ENCODE measurements around the gene MAP4K5.
A peak's percentile ranks its signal among the peaks of the same experiment; 100 is the strongest.
"Not testable (repeated sequence)": the region's sequence is repeated elsewhere in the genome, so short reads cannot be mapped to it uniquely, and the experiment has no call there.

The MAP4K5 gene

DNA sequence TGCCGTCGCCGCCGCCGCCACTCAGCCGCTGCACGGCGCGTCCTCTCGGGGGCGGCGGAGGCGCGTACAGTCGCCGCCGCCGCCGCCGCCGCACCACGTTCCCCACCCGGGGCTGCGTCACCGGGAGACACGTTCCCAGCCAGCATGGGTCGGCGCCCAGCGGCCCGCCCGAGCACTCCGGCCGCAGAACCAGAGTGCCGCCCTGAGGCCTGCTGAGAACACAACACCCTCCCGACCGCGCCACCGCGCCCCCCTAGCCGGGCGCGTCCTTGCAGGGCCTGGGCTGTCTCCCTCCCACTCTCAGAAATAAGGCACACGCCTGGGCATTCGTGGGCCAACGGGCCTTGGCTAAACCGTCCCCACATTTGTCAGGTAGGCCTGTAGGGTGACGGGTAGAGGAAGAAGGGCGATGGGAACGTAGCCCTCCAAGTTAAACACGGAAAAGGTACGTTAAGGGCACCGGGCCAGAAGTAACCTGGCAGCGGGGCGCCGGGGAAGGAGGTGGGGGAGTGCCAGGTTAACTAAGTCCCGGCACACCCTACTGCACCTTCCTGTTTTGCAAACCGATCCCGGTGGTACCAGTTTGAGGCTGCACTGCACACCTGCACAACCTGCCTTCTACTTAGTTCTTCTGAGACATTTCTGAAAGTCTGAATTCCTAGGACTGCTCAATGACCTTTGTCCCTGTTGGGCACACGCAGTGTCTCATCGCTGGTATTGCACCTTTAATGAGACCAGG is at the start of gene MAP4K5:
MAP4K5 (minus strand) TSS at position 68 of the 739 bp plus-strand sequence. CDS start 520 bp downstream, outside the sequence.
- DNase-seq = peak; percentile 92

DNA sequence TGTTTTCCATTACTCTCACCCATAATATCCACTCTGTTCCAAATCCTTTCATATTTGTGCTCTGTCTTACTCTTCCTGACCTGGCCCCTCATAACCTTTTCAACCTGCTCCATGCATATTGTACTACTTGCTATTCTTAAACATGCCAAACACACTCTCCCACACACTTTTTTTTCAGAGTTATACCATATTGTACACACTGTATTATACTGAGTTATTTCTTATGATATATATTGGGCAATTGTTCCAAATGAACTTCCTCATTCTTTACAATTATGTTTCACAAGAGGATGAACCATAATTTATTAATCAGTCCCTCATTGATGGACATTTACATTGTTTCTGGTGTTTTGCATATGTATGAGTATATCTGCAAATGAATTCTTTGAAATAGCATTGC is 46.1 kb upstream of the MAP4K5 start:
- no peak for DNase-seq

DNA sequence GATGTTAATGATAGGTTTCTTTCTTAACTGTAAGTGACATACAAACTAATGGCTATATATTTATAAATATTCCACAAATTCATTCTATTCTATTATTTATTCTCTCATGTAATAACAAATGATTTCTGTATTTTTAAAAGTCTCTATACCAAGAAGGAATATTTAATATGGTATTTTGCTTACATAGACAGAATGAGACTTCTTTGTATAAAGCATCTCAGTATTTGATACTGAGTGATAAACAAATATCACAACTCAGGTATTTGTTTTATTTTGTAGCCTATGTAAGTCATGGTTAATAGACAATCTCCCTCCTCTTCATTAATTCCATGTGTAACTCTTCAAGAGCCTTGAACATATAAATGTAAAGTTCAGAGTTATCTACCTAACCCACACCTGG is 45.6 kb upstream of the MAP4K5 start:
- no peak for DNase-seq

DNA sequence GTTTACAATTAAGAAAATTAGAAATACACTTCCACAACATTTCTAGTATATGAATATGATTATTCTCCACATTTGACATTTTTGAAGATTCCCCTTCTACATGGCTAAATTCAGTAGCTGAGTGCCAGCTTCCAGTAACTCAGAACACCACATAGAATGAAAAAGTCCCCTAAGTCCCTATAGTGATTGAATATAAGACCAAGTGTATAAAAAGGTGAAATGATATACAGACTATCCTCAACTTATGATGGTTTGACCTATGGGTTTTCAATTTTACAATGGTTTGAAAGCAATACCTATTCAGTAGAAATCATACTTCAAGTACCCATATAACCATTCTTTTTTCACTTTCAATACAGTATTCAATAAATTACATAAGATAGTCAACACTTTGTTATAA is 43.4 kb upstream of the MAP4K5 start:
- DNase-seq = no peak

DNA sequence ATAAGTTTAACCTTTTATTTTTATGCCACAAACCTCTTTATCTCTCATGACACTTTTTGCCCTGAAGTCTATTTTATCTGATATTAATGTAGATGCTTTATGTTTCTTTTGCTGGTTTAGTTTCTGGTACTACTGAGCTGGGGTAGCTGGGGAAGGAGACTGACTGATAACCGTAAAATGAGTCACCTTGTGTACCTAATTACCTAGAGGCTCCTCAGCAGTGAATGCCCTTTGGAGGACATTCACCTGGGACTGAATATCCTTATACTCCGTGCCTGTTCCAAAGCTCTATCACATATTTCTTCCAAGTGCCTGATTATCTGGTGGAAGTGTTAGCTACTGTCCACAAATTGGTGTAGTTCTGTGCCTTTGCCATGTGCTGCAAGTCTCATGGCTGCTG is 41.5 kb upstream of the MAP4K5 start:
- no peak for DNase-seq

DNA sequence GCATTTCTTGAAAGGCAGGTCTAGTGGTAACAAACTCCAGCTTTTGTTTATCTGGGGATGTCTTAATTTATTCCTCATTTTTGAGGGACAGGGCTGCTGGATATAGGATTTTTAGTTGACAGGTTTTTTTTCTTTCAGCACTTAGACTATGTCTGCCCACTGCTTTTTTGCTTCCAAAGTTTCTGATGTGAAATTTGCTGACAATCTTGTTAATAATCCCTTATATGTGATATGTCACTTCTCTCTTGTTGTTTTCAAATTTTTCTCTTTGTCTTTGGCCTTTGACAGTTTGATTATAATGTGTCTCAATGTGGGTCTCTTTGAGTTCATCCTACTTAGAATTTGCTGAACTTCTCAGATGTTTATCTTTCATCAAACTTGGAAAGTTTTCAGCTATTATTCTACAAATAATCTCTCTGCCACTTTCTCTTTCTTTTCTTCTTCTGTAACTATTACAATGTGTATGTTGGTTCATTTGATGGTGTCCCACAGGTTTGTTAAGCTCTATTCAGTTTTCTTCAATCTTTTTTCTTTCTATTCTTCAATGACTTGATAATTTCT is 37.4 kb upstream of the MAP4K5 start:
- no peak for DNase-seq

DNA sequence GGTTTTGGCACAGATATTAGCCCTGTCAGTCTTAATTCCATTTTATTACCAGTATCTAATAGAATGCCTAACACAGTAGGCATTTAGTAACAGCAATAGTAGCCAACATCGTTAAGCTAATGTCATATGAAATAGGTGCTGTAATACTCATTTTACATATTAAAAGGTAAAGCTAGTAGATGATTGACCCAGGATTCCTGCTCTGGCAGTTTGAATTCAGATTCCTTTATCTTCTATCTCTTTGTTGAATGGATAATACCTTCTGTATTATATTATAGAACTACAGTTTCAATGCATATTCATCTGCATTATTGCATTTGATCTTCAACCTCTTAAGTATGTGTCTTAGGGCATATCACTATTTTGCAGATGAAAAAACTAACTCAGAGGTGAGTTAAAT is 30.5 kb upstream of the MAP4K5 start:
- DNase-seq = no peak

DNA sequence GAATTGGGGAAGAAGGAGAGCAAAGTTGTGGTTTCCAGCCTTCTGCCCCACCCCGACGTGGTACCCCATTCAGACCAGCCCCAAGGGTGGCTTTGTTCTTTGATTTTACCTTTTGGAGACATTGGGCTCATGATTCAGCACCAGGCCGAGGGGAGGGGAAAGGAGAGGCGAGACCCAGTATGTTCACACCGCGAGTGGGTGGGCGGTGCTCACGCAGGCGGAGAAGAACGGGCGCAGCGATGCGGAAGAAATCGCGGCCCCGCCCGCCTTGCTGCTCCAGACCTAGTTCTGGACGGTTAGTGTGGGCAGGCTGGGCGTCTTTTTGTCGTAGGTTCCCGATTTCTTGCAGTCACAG is 28.5 kb upstream of the MAP4K5 start:
- no peak for DNase-seq

DNA sequence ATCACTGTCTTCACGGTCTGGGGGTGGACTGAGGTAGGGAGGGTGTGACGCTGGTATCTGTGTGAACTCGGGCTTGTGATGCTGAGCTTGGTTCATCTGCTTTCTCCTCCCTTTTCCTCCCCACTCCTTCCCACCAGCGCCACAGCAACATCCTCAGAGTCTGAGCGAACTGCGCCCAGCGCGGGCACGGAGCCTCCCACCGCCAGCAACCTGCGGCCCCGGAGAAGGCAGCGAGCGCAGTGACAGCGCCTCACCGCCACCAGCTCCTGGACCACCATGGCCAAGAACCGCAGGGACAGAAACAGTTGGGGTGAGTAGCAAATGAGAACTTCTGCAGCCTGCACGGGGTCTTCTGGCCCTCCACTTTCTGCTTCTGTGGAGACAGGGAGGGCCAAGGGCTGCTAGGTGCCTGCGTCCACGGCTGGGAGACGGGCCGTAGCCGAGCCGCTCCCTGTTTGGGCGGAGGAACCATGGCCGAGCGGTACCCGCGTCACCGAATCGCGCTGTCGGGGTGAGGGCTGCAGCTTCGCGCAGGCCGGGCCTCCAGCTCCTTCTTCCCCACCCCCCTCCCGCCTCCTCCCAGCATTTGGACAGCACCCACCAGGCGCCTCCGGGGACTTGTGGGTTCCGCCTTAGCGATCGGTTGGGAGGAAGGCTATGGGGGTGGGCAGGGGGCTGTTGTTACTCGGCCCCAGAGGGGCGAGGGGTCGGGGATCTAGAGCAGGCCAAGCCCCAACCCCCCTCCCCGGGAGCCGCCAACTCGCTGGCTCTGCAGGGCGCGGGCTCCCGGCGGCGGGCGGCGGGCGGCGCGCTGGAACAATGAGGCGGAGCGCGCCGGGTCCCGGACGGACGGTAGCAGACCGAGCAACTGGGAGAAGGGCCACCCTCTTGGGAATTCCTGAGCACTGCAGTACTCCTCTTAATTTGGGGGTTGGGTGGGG is 27.9 kb upstream of the MAP4K5 start, which contains the start of gene ATL1:
ATL1 (plus strand) TSS at position 156 of the 941 bp plus-strand sequence; CDS start at position 277, 121 bp downstream.
- DNase-seq = peak; percentile 28

DNA sequence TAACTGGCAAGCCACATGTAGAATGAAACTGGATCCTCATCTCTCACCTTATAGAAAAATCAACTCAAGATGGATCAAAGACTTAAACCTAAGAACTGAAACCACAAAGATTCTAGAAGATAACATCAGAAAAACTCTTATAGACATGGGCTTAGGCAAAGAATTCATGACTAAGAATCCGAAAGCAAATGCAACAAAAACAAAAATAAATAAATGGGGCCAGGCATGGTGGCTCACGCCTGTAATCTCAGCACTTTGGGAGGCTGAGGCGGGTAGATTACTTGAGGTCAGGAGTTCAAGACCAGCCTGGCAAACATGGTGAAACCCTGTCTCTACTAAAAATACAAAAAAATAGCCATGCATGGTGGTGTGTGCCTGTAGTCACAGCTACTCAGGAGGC is 20.4 kb upstream of the MAP4K5 start:
- not testable (repeated sequence) for DNase-seq

DNA sequence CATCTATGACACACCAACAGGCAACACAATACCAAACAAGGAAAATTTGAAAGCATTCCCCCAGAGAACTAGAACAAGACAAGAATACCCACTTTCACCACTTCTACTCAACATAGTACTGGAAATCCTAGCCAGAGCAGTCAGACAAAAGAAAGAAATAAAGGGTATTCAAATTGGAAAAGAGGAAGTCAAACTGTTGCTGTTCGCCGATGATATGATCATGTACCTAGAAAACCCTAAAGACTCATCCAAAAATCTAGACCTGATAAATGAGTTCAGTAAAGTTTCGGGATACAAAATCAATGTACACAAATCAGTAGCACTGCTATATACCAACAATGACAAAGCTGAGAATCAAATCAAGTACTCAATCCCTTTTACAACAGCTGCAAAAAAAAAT is 19.5 kb upstream of the MAP4K5 start:
- no peak for DNase-seq

DNA sequence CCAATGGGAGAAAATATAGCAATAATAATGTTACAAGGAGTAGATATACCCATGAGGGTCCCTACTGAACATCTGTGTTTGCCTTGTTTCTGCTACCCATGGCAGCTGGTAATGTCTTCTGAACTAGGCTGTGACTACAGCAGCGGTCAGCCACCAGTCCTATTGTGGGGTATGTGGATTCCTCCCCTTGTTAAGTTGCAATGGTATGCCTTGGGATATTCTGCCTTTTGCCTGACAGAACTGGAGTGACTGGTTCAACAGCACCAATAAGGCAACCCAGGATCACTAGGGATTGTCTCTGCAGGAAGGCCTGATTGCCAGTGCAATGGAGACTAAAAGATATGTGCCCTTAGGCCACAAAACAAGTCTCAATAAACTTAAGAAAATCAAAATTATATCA is 17.9 kb upstream of the MAP4K5 start:
- DNase-seq = no peak

DNA sequence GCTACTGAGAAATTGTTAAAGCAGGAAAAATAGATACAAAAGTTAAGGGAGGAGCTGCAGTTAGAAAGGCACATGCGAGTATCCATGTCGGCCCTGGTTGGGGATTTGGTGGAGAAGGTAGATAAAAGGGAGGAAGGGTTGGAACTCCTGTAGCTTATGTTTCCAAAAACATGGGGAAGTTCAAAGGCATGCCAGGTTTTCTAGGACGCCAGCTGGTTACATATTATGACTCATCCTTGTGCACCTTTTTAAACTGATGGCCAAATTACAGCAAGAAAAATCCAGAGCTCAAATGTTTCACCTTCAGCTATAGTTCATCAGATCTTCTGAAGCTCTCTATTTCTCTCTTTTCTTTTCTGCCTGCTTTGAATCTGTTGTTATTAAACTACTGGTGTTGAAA is 13.2 kb upstream of the MAP4K5 start:
- DNase-seq = no peak

DNA sequence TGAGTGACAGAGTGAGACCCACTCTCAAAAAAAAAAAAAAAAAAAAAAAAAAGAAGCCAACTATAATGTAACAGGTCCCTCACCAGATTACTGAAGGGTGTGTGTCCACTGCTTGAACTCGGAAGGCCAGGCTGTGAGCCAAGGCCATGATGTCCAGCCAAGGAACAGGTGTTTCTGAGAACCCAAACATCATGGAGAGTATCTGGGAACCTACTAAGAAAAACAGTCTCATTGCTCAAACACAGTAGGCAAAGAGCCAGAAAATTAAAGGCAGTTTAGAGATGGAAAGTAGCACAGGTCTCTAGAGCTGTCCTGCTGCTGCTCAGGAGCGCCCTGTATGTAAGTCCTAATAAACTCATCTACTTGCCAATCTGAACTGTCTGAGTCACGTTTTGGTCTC is 12.5 kb upstream of the MAP4K5 start:
- no peak for DNase-seq

DNA sequence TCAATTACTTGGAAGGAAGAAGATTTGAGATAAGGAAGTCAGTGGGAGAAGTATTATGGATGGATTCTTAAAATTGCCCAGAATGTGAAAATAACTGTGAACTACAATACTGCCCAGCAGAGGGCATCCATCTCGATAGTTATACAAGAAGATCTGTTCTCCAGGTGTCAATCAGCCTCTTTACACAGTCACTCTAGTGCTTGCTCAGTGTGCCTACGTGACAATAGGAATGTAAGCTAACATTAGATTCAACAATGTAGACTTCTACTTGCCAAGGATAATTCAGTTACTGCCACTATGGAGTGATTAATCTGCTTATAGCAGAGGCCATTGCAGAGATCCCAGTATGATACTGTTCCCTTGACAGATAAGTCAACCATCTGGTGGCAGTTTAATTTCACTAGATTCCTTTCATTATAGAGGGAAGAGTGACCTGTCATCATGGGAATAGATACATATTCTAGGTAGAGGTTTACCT is 10.6 kb upstream of the MAP4K5 start:
- peak; percentile 59 for DNase-seq

DNA sequence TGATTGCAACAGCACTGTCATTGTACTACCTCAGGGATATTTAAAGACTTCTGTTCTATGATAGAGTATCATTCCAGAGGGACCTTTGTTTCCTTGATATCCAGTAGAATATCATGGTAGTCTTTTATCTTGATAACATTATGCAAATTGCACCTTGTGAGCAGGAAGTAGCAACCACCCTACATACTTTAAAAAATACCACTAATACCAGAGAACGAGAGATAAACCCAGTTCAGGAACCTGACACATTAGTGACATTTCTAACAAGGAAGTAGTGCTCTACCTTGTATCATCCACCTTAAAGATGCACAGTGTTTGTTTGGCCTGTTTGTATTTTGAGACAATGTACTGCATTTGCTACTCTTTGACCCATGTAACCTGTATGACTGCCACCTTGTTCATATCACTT is 8.8 kb upstream of the MAP4K5 start:
- no peak for DNase-seq

DNA sequence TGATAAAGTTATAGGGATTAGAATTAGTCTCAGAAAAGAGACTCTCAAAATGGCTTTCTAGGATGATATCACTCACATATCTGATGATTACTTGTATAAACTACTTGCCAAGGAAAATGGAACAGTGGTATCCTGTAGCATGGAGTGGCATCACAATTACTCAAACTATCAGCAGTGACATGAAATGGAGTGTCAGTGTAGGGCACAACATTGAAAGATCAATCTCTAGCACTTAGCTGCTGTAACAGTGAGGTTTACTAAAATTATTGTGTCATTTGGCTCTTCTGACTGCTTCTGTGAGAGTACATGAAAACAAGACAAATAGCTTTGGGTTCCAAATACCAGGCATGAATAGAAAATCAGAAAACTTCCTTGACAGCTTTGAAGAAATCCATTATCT is 6.7 kb upstream of the MAP4K5 start:
- DNase-seq = no peak

DNA sequence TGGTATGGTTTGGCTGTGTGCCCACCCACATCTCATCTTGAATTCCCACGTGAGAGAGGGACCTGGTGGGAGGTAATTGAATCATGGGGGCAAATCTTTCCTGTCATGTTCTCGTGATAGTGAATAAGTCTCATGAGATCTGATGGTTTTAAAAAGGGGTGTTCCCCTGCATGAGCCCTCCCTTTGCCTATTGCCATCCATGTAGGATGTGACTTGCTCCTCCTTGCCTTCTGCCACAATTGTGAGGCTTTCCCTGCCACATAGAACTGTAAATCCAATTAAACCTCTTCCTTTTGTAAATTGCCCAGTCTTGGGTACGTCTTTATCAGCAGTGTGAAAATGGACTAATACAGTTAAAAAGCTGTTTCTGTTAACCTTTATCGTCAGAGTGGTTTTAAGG is 5.7 kb upstream of the MAP4K5 start:
- DNase-seq = not testable (repeated sequence)

DNA sequence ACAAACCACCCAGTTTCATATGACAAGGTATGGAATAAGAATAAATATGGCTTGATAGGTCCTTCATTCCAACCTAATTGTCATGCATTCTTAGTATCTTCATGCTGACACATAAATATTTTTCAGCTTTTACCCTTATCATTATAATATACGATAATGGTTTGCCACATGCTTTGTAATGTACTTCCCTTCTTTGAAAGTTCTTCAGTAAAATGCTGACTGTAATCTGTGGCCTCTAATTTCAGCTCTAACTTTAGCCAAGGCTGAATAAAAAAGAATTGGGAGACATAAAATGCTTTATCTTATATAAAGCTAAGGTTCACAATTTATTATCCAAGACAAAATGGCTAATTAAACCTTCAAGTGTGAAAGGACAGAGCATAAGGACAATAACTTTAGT is 2.6 kb upstream of the MAP4K5 start:
- no peak for DNase-seq

DNA sequence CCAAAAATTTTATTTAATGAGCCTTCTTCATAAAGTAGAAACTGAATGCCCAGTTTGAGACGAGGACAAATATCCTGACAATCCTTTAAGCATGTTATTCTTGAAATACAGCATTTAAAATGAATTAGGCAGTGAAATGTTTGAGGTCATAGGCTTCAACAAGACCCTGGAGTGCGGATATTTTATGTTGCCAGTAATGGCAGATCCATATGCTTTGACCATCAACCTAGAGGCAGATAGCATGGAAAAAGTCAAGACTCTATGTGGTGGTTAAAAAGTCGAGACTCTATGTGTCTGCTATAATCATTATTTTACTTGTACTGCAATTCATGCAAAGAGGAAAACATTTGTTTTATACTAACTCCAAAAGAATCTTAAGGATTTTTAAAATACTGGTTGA is 2.0 kb upstream of the MAP4K5 start:
- no peak for DNase-seq

DNA sequence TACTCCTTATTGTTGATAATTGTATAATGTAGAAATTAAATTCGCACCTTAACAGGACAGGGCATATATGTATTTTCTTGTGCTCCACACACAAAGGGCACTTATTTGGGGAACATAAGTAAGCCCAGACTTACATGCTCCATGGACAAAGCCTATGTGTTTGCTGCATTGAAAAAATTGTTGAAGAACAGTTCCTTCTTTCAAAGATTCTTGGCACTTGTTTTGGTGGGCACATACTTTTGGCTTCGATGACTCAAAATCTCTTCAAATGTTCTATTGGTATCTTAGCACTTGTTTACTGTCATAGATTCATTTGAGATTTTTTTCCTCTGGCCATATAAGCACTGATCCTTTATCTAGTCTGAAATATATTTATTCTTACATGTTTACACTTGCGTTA is 1.4 kb upstream of the MAP4K5 start:
- DNase-seq = no peak

DNA sequence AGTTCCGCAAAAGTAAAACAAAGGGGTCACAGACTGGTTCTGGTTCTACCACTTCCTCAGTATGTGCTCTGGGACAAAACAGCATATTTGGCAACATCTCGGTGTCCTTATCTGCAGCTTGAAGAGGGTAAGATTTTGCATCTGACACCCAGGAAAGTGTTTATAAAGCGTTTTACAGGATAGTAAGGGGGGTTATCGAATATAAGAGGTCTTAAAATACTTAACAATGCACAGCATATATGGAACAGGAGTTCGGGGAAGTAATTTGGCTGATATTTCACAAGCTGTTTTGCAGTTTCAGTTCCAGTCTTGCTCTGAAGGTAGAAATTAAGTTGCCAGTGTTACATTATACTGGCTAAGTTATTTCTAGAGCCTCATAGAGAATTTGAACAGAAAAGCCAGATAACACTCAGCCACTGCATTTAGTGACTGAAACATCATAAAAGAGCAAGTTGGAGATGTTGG is 904 bp upstream of the MAP4K5 start:
- DNase-seq = no peak
